Measurements from ENCODE around the gene SOCS2. TPM values are rescaled to one million over a fixed set of nuclear protein-coding genes. Genes with fewer than 3 reads are reported as not detected.

Gene SOCS2
- total and polyA plus RNA-seq, 2 of the 8 experiments (the other 6 are each of a cell fraction or from before 2014, with no cell fraction given), result 14.5 to 18.0 TPM

- TF ChIP-seq CHD7 (IDR thresholded peaks at IDR 0.05; ENCODE audit: insufficient replicate concordance, low read length), result no peak
- no peak for TF ChIP-seq CREB1 (IDR thresholded peaks at IDR 0.05)
- TF ChIP-seq TBP (IDR thresholded peaks at IDR 0.05; ENCODE audit: low read depth, low read length), result no peak
- TF ChIP-seq JUN (IDR thresholded peaks at IDR 0.05; ENCODE audit: low read depth, low read length), result no peak
- no peak for TF ChIP-seq RAD21 (IDR thresholded peaks at IDR 0.05 in 1 of 2, conservative IDR thresholded peaks at IDR 0.05 in 1 of 2; ENCODE audit: low read depth in 2 of 2, low read length in 2 of 2)
- TF ChIP-seq POLR2AphosphoS5 (IDR thresholded peaks at IDR 0.05; ENCODE audit: low read depth, low read length), result no peak
- no peak for TF ChIP-seq ZNF274 (IDR thresholded peaks at IDR 0.05; ENCODE audit: borderline replicate concordance, extremely low read depth, low read length)
- TF ChIP-seq CBX8 (IDR thresholded peaks at IDR 0.05; ENCODE audit: borderline replicate concordance, low read depth, low read length), result no peak
- TF ChIP-seq GABPA (IDR thresholded peaks at IDR 0.05; ENCODE audit: borderline replicate concordance, insufficient read depth, low read length), result no peak
- no peak for TF ChIP-seq SP2 (IDR thresholded peaks at IDR 0.05; ENCODE audit: low read length)
- no peak for TF ChIP-seq HDAC6 (IDR thresholded peaks at IDR 0.05; ENCODE audit: low read depth, low read length)
- TF ChIP-seq SIX5 (IDR thresholded peaks at IDR 0.05; ENCODE audit: low read depth, low read length), result no peak
These were observed 46.5 kb downstream of the SOCS2 start (continued) for GRCh38 chr12:93618891-93619410.
